ENCODE measurements around the gene ATP8A2.

DNA sequence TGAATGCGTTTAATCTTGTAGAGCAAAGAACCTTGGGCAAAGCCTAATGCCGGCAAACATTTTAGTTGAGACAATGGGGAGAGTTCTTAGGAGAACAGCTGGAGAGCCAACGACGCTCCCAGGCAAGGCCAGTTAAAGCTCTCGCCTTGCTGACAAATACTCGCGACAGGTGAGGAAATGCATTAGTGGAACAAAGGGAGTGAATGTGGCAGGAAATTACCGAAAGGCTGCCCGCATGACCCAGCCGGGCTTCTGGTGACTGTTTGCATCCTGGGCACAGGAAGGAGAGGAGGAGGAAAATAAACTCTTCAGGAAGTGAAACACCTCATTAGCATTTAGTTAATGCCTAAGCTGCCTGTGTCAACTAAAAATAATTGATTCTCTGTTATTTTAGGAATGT lies 605.4 kb downstream of the ATP8A2 start:
- TF ChIP-seq, protein P1, sequence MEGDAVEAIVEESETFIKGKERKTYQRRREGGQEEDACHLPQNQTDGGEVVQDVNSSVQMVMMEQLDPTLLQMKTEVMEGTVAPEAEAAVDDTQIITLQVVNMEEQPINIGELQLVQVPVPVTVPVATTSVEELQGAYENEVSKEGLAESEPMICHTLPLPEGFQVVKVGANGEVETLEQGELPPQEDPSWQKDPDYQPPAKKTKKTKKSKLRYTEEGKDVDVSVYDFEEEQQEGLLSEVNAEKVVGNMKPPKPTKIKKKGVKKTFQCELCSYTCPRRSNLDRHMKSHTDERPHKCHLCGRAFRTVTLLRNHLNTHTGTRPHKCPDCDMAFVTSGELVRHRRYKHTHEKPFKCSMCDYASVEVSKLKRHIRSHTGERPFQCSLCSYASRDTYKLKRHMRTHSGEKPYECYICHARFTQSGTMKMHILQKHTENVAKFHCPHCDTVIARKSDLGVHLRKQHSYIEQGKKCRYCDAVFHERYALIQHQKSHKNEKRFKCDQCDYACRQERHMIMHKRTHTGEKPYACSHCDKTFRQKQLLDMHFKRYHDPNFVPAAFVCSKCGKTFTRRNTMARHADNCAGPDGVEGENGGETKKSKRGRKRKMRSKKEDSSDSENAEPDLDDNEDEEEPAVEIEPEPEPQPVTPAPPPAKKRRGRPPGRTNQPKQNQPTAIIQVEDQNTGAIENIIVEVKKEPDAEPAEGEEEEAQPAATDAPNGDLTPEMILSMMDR (IDR thresholded peaks at IDR 0.05): no peak
- TF ChIP-seq POLR2A (IDR thresholded peaks at IDR 0.05; ENCODE audit: low read depth) (no peak), POLR2AphosphoS5 (IDR thresholded peaks at IDR 0.05) (no peak), EP300 (IDR thresholded peaks at IDR 0.05) (no peak)
